NCI-H2107 treated with DMSO at 0.1 percent for 48 hours (cell line): ENCODE results near the gene RNF141.

ENCODE experiments used
- DNase-seq: peaks from one replicate; lab custom pipeline; 2025; ENCODE audit not compliant: unreplicated experiment; lab: John Stamatoyannopoulos, UW

The RNF141 gene, protein sequence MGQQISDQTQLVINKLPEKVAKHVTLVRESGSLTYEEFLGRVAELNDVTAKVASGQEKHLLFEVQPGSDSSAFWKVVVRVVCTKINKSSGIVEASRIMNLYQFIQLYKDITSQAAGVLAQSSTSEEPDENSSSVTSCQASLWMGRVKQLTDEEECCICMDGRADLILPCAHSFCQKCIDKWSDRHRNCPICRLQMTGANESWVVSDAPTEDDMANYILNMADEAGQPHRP

DNA sequence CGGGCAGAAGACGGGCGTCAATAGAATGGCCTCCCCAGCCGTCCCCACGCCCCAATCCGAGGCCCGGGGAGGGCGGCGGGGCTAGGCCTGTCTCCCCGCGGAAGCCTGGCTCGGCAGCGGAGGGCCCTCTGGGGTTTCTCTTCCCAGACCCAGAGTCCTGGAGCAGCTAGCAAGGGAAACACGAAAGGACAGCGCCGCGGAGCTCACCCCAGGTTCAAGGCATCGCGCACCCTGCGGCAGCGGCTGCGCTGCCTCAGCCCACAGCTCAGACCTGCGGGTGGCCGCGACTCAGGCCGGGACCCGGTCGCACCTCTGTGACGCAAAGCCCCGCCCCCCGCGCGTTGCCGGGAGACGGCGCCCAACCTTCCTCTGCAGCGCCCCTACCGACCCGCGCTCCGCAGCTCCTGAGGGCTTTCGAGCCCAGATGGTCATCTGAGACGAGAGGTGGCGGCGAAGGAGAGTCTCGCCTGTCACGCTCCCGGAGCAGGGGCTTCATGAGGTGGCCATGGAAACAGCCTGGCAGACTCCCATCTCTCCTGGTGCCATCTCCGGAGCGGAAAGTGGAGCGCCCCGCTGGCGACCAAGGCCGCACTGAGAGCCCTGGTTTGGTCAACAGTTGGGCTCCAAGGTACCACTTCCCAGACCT lies at the start of gene RNF141:
TSS of gene RNF141 (minus strand) at position 273 of the 646 bp plus-strand sequence. CDS start 7,029 bp downstream, outside the sequence.
- peak; percentile 80 for DNase-seq

DNA sequence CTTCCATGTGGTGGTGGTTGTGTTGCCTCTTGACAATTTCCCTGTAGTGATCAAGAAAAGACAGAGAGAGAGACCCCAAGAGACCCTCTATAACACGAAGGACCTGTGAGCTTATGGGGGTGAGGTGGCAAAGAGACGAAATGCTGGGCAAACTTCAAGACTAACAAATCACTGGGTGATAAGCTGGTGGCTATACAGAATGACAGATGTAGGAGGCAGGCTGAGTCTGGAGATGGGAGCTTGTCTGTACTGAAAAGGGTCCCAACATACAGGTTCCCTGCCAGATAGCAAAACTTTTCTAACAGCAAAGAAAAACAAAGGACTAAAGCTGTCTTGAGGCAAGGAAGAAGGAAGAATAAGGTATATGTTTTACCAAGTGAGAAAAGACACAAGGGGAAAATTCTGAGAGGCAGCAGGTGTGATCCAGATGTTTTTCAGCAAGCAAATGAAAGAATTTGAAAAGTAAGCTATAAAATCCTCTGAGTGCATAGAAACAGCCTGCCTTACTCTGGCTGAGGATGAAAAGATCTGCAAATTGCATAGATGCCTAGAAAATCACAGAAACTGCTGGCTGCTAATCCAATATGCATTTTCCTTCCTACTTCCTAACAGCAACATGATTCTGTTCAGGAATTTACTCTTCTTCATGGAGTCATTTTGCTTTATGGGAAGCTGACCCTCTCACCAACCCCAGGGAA lies 49.4 kb upstream of the RNF141 start:
- no peak for DNase-seq

DNA sequence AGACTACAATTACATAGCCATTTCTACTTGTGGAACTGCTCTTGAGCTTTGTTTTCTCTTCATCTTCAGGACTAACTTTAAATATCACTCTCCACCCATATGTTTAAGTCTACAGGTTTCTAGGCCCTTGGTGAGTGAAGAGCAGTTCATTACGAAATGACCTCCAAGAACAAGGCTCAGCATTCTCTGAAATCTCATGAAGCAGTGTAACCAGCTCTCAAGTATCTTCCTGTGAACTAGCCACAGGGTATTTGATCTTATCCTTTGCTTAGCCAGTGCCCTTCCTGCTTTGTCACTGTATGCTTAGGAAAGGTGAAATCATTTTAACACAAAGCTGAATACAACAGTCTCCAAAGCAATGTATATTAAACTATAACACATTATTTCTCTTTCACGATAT lies 47.9 kb upstream of the RNF141 start:
- no peak for DNase-seq

DNA sequence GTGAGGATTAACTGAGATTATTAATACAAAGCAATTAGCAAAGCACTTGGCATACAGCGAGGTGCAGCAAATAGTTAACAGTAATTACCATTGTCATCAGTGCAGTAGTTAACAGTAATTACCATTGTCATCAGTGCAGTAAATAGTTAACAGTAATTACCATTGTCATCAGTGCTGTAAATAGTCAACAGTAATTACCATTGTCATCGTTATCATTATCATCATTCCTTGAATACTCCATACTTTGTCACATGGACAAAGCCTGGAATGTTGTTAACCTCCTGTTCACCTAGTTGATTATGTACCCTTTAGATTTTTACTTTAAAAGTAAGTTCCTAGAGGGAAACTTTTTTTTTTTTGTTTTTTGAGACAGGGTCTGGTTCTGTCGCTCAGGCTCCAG lies 47.0 kb upstream of the RNF141 start:
- no peak for DNase-seq

DNA sequence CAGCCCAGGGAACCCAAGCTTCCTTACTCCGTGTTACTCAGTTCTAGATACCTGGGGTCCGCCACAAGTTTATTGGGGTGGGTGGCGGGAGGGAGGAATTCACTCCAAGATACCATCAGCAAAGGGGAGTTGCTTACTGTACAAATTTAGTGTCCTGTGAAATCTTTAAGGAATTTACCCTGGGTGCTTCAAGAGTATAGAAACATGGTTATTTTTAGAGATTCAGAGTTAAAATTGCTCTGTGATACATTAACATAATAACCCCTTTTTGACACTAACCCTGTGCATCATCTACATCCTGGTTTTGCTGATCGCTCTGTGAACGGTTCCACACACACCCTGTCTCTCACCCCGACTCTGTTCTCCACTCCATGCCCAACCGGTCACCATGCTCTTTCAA lies 46.4 kb upstream of the RNF141 start:
- no peak for DNase-seq

DNA sequence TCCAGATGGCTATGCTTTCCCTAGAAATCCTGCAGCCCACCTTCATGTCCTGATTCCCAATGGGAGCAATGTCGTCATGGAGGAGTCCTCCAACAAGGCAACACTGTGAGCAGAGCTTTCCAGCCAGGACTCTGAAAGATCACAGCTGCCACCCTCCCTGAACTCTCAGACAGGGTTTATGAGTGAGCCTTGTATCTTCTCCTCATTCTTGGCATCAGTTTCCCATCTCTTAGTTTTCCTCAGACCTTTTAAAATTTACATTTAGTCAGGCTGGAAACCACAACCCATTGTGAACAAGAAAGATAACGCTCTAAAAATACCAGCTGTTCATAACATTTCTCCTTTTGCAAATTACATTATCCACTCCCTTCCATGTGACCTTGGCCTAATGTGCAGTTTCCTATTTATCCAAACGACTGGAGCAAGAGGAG lies 43.1 kb upstream of the RNF141 start:
- DNase-seq = no peak

DNA sequence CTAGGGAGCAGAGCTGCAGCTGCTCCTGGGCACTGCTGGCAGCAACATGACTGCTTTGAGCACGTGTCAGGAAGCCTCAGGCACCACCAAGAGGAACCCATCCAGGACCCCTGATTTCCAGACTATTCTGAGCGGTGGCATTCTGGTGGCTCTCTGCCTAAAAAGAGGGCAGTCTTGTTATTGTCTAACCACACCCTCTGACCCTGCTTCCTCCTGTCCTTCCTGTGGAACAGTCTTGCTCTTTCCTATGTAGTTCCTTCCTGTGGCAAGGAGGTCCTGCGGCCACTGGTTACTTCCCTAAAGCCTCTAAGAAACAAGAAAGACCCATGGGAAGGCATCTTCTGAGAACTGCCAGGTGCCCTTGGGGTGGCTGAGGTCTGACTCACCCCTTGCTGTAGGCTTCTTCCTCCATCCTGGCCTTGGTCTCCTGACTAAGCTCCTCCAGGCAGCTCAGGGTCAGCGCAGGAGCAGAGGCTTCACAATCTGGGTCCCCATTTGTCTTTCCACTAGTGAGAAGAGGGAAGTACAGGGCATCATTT lies 40.6 kb upstream of the RNF141 start:
- no peak for DNase-seq

DNA sequence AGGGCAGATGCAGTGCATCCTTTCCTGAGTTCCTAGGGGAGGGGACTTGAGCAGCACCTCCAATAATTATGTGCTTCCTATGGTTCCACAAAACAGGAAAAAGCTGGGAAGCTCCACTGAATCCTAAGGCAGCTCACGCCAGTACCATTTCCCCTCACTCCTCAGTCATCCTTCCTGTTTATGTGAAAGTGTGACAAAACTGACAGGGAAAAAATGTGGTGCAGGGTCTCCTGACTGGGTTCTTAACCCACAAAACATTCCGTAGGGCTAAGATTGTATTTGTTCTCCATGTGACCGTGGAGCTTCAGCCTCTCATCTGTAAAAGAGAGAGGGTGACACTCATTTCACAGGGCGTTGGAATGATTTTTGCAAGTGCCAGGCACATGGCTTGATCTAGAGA lies 39.6 kb upstream of the RNF141 start:
- no peak for DNase-seq

DNA sequence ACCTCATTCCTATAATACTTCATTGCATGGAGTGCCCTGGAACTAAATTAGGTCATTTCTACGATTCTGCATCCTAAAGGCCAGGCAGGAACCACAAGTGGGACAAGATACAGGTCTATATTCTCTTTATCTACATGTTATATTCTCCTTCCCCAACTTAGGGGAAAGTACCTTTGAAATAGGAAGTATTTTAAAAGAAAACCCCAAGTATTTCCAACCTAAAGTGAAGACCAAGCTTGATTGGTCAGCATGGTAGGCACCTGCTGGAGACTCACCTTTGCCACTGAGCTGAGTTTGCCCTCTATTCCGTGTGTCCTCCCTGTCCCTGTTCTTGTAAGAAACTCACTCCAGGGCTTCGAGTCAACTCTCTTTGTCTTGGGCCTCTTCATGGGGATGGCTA lies 38.7 kb upstream of the RNF141 start:
- DNase-seq = no peak

DNA sequence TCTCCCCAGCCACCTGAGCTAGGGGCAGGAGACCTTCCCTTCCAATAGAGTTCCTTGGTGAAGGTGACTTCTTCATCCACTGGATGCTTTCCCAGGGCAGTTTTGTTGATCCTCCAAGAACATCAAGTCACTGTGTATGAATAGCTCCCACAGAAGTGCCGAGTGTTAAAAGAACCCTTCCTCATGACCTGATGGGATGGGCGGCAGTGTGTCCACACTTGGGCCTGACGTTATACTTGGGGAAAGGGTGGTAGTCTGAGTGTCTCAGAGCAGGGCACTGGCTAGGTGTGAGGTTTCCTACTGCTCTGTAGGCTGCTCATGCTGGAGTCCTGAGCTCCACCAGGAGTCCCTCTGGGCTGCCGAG lies 35.0 kb upstream of the RNF141 start:
- no peak for DNase-seq

DNA sequence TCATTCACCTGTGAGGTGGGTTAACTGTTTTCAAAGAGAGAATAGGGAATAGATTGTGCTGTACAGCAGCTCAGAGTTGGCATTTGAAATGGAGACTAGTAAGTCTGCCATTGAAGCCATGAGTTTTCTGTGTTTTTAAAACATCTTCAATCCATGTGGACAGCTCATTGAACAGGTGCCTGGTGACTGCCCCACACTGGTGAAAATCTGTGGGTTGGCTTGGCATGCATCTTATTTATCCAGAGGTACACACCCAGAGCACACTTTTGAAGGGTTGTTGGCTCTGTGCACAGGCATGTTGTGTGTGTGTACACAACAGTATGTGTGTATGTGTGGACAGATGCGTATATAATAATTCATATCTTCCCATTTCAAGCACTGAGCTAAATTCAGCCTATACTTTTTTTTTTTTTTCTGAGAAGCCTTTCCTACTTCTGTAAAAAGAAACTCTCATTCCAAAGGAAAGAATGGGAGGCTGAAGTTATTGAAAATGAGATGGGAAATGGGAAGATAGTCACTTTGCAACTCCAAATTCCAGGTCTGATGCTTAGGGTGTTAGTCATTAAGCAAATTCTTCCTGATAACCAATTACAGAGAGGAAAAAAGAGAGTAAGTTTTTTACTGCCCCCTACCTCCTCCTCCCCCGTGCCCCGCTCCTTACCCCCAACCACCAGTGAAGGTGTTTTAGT lies 34.5 kb upstream of the RNF141 start:
- no peak for DNase-seq

DNA sequence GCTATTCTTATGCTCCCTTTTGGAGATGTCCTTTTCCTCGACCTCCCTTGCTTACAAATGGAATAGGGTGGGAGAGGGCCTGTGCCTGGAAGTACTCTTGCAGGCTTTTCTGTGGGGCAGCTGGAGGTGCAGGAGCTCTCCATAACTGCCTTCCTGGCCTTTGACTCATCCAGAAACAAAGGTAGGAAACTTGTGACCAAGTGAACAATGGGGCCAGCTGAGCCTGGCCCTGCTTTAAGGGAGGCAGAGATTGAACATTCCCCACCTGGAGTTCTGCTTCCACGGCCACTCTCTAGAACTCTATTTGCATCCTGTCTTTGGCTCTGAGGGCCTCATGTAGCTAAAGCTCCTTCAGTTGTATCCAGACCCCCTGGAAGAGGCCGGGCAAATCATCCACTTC lies 32.6 kb upstream of the RNF141 start:
- no peak for DNase-seq

DNA sequence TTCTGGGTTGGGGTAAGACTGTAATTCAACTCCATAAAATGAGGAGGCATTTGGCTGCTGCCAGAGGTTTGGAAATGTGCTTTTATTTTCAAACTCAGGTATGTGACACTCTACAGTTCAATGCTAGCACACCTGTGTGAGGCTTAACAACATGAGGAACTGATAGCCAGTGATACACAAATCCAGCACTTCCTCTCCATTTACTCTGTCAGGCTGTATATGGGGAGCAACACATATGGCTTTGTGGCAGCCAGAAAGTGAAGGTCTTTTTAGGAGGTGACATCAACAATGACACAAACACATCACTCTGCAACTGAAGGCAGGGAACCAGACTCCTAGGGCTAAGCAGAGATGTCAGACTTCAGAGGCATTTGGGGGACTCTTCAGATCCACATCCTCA lies 32.0 kb upstream of the RNF141 start:
- no peak for DNase-seq

DNA sequence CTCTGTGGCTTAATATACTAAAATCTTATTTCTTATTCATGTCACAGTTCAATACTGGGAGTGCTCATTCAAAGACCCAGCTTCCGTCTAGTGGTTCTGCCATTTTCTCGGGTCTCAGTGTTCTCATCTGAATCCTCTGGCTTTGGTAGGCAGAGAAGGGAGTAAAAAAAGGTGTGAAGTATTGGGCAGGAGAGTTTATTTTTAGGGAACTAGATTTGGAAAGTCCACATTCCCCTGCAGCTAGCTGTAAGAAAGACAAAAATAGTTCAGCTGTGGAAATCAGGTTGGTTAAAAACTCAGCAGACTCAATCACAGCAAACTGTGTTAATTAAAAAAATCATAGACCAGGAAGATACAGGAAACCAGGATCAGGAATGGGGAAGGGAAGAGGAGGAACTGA lies 31.5 kb upstream of the RNF141 start:
- DNase-seq = no peak

DNA sequence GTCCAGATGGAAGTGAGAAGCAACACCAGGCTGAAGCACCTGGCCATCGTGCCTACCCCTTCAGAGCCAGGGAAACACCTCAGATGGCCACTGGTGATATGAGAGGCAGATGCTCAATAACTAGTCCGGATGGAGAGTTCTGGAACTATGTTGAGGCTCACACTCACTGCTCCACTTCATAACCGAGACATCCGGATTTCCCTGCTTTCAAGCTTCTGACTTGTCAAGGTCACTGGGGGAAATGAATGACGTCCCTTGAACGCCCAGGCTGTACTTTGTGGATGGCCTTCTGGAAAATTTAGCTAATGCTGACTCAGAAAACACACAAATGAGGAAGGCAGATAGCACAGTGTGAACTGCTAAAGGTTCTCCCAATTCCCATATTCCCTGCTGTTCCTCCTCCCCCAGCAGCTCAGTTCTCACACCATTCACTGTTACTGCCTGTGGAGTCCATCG lies 27.5 kb upstream of the RNF141 start, which contains the start of gene LYVE1:
TSS of gene LYVE1 (minus strand) at position 180 of the 456 bp plus-strand sequence. CDS start at position 47, 133 bp downstream.
- no peak for DNase-seq

DNA sequence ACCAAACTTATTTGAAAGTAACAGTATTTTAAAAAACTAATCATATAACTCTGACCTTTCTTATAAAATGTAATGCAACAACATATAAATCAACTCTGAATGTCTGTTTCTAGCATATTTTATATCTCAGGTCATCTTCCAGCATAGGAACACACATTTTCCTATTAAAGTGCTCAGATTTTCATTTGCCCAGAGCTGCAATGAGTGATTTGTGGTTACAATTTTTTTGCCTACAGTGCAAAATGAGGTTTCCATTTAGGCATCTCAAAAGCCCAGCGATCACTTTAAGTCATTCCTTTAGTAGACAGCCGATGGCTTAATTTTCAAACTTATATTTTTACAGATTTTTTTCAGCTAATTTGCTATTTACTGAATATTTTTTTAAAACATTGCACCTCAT lies 26.5 kb upstream of the RNF141 start:
- DNase-seq = no peak

DNA sequence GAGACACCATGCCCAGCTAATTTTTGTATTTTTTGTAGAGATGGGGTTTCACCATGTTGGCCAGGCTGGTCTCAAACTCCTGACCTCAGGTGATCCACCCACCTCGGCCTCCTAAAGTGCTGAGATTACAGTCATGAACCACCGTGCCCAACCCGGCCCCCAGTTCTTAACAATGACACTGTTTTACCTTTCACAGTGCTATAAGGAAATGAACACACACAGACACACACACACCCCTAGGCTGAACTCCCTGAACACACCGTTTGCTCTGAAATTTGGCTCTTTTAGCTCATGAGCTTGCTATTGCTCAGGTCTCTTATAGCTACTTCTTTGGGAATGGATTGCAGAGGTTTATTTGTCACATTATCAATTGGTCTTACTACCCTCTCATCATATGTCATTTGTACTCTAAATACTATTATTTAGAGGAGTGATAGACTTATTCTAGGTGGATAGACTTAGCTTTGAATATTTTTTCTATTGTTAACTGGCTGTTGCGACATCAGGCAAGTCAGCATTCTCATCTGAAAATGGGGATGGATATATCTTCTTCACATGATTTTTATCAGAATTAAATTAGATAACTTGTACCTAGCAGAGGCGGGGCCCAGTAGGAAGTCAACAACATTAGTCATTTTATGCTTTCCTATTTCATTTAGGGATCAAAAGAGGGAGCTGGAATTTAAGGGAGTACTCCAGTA lies 25.4 kb upstream of the RNF141 start:
- no peak for DNase-seq

DNA sequence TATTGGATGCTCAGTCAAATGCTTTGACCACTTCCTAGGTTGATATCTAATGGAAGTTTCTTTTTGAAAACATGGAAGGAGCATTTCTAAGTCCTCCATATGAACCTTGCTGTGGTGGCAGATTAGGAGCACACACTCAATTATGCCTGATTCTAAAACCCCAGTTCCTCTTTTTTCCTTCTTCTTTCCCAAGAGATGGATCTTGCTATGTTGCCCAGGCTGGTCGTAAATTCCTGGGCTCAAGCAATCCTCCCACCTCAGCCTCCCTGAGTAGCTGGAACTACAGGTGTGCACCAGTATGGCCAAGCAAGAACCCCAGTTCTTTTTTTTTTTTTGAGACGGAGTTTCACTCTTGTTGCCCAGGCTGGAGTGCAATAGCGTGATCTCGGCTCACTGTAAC lies 24.5 kb upstream of the RNF141 start:
- DNase-seq = no peak

DNA sequence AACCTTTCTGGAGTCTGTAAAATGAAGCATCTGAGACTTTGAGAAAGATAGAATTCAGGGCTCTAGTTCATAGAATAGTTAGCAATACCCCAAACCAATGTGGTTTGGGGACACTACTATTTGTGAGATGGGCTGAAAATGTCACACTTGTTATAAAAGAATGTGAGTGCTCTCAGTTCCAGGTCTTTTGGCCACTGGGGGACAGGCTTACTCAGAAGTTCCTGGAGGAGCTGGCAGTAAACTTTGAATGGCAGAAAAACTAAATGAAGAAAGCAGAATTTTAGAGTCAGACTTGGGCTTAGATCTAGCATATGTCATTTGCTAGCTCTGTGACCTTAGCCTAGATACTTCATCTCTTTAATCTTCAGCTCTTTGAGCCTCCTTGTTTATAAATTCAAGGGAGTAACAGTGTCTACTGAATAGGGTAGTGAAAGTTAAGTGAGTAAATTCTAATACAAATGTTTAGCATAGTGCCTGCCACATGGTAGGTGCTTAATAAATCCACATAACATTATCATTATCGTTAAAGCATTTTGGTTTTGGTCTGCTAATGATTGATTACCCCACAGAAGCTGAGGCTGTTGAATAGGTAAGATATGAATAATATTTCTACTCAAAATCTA lies 23.8 kb upstream of the RNF141 start:
- DNase-seq = no peak

DNA sequence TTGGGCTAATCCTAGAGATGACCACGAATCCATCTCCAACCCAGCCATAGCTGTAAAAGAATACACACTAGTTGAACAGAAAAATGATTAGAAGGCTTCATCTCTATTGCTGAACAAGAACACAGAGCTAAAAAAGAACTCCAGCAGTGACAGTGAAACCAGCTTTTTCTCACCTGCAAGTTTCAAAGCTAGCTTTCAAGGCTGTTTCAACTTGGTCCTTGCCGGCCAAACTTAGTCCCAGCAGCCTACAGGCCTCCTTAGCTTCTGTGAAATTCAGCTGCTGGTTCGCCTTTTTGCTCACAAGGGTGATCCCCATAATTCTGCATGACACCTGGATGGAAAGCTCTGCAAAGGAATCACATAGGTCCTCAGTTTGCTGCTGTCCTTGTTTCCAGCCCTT lies 23.0 kb upstream of the RNF141 start:
- no peak for DNase-seq
